GM21515 (cell line): Measurements from ENCODE around the gene ELL3.
"Not testable (repeated sequence)": the region's sequence is repeated elsewhere in the genome, so short reads cannot be mapped to it uniquely, and the experiment has no call there.

Source experiments
- ATAC-seq: cut with Tn5 transposase; IDR thresholded peaks from one replicate; pipeline ENCODE4 v1.9.1; 2021; ENCODE audit not compliant: unreplicated experiment

The ELL3 gene, protein sequence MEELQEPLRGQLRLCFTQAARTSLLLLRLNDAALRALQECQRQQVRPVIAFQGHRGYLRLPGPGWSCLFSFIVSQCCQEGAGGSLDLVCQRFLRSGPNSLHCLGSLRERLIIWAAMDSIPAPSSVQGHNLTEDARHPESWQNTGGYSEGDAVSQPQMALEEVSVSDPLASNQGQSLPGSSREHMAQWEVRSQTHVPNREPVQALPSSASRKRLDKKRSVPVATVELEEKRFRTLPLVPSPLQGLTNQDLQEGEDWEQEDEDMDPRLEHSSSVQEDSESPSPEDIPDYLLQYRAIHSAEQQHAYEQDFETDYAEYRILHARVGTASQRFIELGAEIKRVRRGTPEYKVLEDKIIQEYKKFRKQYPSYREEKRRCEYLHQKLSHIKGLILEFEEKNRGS

DNA sequence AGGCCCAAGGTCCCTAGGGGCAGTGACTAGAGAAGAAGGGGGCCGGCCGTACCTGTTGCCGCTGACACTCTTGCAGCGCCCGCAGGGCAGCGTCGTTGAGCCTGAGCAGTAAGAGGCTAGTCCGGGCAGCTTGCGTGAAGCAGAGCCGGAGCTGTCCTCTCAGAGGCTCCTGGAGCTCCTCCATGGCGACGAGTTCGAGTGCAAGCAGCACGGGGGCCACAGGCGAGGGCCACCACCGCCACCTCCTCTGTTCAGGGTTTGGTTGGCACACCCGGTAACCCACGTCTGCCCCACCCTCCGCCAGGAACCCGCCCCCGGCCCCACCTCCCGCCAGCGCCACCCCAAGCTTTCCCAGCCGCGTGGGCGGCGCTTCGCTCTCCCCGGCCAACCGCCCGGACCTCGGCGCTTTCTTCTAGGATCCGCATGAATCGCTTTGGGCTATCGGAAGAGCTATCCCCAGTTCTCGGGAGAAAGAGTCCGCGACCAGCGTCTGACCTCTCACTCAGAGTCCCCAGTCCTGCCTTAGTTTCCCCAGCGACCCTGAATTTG, at the start of gene ELL3:
Gene ELL3 (minus strand): TSS at position 249 of the 549 bp plus-strand sequence. CDS start 65 bp downstream, at position 184.
- ATAC-seq: peak; percentile 31

DNA sequence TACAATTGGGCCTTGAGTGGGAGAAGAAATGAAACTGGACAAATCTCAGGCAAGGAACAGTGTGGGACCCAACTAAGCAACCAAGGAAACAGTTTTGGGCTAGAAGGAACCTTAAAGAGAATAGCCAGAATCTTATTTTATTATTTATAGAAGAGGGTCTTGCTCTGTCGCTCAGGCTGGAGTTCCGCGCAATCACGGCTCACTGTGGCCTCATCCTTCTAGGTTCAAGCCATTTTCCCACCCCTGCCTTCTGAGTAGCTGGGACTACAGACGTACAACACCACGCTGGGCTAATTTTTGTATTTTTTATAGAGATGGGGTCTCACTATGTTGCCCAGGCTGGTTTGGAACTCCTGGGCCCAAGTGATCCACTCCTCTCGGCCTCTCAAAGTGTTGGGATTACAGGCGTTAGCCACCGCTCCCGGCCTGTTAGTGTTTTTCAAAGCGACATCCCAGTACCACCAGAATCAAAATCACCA, 49.3 kb upstream of the ELL3 start:
- no peak for ATAC-seq

DNA sequence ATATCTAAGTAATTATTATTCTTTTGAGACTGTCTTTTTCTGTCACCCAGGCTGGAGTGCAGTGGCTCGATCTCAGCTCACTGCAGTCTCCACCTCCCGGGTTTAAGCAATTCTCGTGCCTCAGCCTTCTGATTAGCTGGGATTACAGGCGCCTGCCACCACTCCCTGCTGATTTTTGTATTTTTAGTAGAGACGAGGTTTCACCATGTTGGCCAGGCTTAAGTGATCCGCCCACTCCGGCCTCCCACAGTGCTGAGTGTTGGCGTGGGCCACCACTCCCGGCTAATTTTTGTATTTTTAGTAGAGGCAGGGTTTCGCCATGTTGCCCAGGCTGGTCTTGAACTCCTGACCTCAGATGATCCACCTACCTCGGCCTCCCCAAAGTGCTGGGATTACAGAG, 48.5 kb upstream of the ELL3 start:
- ATAC-seq: not testable (repeated sequence)

DNA sequence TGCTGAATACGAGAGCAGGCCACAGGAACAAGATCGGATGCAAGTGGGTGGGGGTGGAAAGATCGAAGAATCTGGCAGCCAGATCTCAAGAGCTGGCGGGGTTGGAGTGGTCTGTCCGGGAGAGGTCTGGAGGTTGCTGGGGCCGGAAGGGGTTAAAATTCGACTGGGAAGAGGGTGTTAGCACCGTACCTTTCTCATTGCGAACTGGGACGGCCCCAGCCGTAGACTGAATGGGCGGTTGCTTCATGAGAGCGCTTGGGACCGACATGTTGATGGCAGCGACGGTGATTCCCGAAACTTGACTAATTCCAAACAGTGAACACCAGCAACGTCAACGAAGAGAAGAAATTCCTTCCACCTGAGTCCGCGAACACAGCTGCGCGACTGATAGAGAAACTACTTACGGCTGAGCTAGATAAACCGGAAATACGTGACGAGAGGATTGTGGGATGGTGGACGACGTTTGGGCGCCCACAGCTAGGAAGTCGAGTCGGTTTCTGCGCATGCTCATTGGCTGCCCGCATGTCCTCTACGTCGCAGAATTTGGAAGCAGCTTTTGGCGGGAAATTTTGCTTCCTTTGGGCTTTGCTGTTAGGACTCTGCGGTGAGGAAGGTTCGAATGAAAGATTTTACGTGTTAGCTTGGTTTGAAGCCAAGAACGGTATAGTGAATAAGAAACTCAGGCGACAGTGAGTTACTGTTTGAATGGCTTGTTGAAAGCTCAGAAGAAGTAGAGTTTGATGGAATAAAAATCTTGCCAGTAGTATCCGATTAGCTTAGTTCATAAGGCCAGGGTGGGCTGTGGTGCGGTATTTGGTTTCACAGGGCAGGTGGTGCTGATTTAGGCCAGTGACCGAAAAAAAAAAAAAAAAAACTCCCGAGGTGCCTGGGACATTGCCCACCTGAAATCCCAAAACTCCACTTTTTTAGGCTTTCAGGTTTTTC, 47.8 kb upstream of the ELL3 start, which contains the start of gene MFAP1:
Gene MFAP1 (minus strand): TSS at position 389 of the 945 bp plus-strand sequence. CDS start 121 bp downstream, at position 268.
- peak; percentile 61 for ATAC-seq

DNA sequence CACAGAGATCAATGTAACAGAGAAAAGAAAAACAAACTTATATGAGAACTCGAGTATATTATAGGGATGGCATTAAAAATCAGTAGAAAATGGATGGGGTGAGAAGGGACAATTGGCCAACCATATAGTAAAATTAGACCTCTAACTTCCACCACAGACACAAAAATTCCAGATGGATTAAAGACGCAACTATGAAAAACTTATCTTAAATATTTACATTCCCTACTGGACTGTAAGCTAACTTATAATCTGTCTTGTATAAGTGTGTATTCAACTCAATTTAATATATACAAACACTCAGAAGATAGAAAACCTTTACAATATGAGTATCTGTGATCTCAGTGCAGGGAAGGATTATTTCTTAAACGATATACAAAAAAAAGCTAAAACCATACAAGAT, 44.7 kb upstream of the ELL3 start:
- ATAC-seq: no peak

DNA sequence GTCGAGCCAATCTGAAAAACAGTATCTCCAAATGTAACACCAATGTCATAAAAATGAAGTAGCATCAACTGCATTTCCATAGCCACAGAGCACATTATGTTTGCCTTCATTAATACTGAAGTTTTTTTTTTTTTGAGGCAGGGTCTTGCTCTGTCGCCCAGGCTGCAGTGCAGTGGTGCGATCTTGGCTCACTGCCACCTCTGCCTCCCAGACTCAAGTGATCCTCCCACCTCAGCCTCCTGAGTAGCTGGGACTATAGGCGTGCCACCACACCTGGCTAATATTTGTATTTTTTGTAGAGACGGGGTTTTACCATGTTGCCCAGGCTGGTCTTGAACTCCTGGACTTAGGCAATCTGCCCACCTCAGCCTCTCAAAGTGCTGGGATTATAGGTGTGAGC, 38.3 kb upstream of the ELL3 start:
- ATAC-seq: not testable (repeated sequence)

DNA sequence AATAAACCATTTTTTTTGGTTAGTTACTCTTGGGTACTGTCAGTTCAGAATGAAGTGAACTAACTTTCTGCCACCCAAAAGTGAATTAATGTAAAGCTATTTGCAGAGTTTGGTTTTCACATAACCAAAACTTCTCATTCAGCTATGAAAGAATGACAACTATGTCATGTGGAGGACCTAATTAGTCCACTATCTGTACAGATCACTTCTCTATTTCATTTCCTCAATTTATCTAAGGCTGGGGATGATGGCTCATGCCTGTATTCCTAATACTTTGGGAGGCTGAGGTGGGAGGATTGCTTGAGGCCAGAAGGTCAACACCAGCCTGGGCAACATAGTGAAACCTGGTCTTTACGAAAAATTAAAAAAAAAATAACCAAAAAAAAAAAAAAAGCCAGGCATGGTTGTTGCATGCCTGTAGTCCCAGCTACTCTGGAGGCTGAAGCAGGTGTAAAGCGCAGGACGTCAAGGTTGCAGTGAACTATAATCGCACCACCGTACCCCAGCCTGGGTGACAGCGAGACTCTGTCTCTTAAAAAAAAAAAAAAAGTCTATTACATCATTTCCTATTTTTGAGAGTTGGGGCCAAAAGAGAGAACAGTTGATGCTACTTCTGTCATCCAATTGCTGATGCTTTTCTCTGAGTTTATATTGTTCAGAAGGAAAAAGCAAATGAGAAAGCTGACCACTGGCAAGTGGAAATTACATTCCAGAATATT, 32.4 kb upstream of the ELL3 start:
- ATAC-seq: no peak

DNA sequence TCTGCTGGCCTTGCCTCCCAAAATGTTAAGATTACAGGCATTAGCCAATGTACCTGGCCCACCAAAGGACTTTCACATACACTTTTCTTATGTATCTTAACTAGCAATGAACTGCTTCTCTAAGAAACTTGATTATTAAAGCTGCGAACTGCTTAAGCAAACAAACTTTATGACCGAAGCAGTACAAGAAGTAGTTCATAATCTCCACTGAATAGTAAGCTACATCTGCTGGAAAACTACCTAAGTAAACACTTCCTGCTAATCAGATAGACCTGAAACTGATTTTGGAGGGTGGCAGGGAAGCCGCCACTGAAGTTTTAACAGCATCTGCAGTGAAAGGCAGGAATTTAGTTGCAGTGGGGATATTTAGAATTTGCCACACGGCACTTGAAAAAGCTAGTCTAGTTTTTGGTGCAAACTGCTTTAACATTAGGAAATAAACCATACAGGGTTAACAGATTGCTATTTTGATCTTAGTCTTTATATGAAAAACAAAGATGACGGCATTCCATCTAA, 31.7 kb upstream of the ELL3 start:
- no peak for ATAC-seq

DNA sequence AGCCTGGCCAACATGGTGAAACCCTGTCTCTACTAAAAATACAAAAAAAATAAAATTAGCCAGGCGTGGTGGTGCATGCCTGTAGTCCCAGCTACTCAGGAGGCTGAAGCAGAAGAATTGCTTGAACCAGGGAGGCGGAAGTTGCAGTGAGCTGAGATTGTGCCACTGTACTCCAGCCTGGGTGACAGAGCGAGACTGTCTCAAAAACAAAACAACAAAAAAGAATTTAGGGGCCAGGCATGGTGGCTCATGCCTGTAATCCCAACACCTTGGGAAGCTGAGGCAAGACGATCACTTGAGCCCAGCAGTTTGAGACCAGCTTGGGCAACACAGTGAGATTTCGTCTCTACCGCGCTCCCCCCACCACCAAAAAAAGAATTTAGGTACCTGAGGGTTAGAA, 25.9 kb upstream of the ELL3 start:
- not testable (repeated sequence) for ATAC-seq

DNA sequence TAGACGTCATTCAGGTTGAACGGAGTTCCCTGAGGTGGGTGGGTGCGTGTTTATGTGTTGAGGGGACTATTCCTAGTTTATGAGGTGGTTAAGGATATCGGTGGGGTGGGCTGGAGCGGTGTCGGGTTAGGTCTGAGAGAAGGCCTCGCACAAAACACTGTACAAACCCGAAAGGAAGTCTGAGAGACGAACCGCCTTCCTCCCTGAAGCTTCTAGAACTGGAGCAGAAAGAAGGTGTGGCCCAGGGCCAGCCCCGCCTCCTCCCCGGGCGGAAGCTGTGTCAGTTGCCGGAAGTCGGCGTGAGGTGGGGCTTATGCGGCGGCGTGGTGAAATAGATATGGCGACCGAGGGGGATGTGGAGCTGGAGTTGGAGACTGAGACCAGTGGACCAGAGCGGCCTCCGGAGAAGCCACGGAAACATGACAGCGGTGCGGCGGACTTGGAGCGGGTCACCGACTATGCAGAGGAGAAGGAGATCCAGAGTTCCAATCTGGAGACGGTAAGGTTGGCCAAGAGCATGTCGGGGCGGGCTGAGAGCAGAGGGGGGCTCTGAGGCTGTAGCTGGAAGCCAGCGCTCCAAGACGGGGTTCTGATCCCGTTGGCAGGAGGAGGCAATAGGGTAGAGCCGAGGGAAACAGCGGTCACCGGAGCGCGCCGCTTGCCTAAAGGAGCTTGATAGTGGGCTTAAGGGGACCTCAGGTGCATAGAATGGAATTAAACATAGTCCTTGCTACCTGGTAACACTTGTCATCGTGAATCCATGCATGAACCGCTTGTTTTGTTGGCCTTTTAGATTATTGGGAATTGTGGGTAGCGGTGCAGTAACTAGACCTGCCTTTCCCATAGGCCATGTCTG, 23.7 kb upstream of the ELL3 start, which contains the start of gene HYPK:
Gene HYPK (plus strand): TSS at position 314 of the 856 bp plus-strand sequence. CDS start 24 bp downstream, at position 338.
- ATAC-seq: peak; percentile 84

DNA sequence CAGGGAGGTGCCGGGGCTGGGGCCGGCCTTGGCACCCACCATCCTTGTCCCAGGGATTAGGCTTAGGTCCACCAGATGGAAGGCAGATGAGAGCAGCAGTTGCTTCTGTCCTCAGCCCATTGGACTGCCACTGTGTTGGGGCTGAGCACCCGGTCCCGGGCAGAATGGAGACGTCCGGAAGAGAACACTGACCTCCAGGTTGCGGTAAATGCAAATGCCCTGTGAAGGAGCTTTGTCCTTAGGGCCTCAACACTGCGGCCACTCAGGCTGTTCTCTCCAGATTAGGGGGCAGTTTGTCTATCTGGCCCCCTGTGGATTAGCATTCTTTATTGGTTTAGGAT, 23.1 kb upstream of the ELL3 start, which contains the start of gene SERINC4:
Gene SERINC4 (minus strand): TSS at position 276 of the 341 bp plus-strand sequence. CDS start 234 bp downstream, at position 42.
- ATAC-seq: no peak

DNA sequence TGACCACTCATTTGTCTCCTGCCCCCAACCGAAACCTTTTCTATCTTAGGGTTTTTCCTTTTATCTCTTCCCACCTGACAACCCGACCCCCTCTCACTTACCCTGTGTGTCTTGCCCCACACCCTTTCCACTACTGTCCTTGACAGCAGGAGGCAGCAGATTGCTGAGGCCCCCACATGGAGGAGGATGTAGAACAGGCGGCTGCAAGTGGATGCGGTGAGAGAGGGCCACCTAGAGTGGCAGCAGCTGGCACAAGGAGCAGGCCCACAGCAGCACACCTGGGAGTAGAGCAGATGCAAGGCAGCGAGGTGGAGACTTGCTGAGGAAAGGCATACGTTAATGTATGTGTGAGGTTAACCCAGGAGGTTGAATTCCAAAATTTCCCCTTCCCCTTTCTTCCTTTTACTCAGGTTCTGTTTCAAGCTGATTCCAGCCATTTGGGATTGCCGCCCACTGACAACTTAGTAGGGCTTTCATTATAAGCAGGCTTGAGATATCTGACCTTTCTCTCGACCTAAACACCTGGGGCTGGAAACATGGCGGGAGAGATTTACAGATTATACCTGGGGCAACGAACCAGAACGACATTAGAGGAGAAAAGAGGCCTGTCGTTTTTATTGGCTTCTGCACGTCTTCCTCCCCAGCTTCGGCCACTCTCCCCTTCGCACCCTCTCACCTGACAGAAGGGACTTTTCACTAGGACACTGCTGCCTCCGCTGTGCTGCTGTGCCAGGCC, 22.6 kb upstream of the ELL3 start:
- ATAC-seq: no peak

DNA sequence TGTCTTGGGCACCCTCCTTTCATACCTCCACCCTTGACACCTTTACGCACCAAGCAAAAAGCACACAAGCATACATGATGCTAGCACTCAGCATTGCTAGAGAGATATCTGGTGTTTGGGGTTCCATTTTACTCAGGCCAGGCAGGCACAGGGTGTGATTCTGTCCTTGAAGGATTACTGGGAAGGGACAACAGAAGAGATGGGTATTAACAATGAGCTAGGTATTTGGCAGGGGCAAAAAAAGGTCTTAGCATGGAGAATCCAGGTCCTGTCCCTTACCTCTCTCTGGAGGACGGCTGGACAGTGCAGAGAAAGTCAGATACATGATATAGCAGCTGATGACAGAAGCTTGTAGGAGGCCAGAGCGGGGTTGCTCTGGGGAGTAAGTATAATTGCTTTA, 19.8 kb upstream of the ELL3 start:
- ATAC-seq: no peak

DNA sequence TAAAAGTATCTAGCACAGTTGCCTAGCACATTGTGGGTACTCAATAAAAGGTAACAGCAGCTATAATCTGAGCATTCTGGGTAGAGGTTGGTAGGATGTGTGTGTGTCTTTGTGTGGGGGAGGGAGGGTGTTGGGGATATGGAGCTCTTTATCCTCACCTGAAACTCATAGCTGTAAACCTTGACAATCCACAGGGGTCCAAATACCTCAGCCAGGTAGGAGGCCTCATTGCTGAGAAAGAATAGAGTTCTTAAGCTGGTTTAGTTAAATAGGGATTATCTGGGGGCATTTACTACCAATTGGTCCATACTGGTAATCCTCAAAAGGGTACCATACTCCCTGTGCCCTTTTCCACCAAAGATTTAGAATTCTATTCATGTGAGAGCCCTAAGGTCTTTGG, 19.2 kb upstream of the ELL3 start:
- no peak for ATAC-seq

DNA sequence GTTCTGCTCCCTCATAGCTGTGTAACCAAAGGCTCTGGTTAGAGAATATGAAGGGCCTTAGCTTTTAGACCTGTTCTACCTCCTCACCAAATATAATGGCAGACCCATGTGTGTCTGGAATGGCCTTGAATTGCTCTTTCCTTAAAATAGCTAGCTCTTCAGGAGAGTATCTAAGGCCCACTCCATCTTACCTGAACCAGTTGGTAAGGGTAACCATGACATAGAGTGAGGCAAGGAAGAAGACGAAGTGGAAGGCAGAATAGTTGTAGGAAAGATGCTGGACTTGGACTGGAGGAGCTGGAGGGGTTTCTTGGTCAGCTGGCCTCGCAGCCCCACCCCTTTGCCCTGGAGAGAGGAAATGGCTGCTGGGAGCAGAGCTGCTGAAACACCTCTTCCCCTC, 18.4 kb upstream of the ELL3 start:
- ATAC-seq: no peak

DNA sequence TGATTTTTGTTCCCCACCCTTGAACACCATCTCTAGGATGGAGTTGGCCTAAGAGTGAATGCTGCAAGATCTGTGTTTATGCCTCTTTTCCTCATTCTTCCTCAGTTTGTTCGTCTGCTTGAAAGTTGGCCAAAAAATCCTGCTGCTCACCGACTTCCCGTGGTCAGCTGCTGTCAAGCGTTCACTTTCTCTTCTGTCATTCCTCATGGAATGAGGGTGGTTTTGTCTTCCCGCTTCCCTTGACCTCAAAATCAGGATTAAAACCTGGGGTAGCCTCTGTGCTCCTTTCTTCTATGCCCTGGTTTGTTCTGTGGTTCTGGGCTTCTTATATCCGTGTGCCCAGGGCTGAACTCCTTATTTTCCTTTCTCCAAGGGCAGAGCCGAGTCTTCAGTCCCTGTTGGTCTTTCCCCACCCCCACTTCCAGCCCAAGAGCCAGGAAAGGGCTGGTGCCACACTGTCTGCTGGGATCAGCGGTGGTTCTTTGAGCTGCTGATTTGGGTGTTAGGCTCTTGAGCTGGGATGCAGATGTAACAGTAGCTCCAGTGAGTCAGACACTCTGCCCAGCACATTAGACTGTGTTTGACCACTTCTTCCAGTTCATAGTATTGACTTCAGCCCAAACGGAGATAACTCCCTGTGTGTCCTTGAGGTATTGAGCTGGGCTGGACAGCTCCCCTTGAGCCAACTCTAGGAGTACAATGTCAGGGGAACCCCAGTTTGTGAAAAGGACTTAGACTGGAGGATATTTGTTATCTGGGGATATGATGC, 17.7 kb upstream of the ELL3 start:
- no peak for ATAC-seq

DNA sequence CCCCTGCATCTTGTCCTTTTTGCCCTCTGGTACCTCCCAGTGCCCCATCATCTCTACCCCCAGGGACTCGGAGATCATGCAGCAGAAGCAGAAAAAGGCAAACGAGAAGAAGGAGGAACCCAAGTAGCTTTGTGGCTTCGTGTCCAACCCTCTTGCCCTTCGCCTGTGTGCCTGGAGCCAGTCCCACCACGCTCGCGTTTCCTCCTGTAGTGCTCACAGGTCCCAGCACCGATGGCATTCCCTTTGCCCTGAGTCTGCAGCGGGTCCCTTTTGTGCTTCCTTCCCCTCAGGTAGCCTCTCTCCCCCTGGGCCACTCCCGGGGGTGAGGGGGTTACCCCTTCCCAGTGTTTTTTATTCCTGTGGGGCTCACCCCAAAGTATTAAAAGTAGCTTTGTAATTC, 16.9 kb upstream of the ELL3 start:
- no peak for ATAC-seq
